Neural cell (in vitro differentiated cells): Measurements from ENCODE around the gene ESPL1.

Source experiments
- CTCF ChIP-seq: fragments of 450-650 bp; IDR thresholded peaks from 2 replicates; pipeline ENCODE4 v1.5.1; 2014; ENCODE audit warnings: antibody characterized with exemption, mild to moderate bottlenecking, moderate library complexity; ENCODE audit not compliant: poor library complexity, severe bottlenecking
- MXI1 ChIP-seq: fragments of 450-650 bp; conservative IDR thresholded peaks from 2 replicates; pipeline ENCODE4 v1.6.1; 2014; ENCODE audit warnings: antibody characterized with exemption, mild to moderate bottlenecking; ENCODE audit not compliant: poor library complexity, severe bottlenecking

- TF ChIP-seq MXI1 = no peak
- no peak for TF ChIP-seq CTCF
Observed at GRCh38 chr12:53313996-53314395, 45.9 kb downstream of the ESPL1 start.
